SK-N-SH treated with all-trans-retinoic acid at 6 μM for 48 hours (cell line): ENCODE data around the gene TP53BP2.

Experiments used
- ATAC-seq: fragments of 200-7000 bp; cut with Tn5 transposase; 3 replicates; pipeline ENCODE4 v1.9.1; 2020; ENCODE audit warnings: mild to moderate bottlenecking, moderate library complexity
- ARNTL ChIP-seq: fragments of 450-650 bp; formaldehyde crosslinking; IDR thresholded peaks from 2 replicates; pipeline ENCODE4 v1.5.0; 2020; ENCODE audit warnings: low read depth, mild to moderate bottlenecking, moderate library complexity, borderline replicate concordance
- BACH2 ChIP-seq: fragments of 250-450 bp; sonication (Bioruptor Pico); IDR thresholded peaks from 2 replicates; pipeline ENCODE4 v1.9.0; 2021; ENCODE audit warnings: mild to moderate bottlenecking, borderline replicate concordance
- CSDC2 ChIP-seq: fragments of 250-450 bp; sonication (Bioruptor Pico); IDR thresholded peaks from 2 replicates; pipeline ENCODE4 v1.5.0; 2020; ENCODE audit warnings: mild to moderate bottlenecking, moderate library complexity
- ESRRG ChIP-seq: fragments of 250-450 bp; sonication (Bioruptor Pico); IDR thresholded peaks from 2 replicates; pipeline ENCODE4 v1.6.1; 2021; ENCODE audit warnings: mild to moderate bottlenecking
- GLIS3 ChIP-seq: fragments of 250-450 bp; sonication (Bioruptor Pico); IDR thresholded peaks from 2 replicates; pipeline ENCODE4 v1.5.0; 2020; ENCODE audit warnings: mild to moderate bottlenecking, moderate library complexity
- ISL1 ChIP-seq: fragments of 250-450 bp; sonication (Bioruptor Pico); IDR thresholded peaks from 2 replicates; pipeline ENCODE4 v2.1.2; 2022; ENCODE audit warnings: mild to moderate bottlenecking, moderate library complexity
- OSR1 ChIP-seq: fragments of 250-450 bp; sonication (Bioruptor Pico); IDR thresholded peaks from 2 replicates; pipeline ENCODE4 v1.8.0; 2022; ENCODE audit warnings: moderate library complexity, mild to moderate bottlenecking, inconsistent platforms
- SNAI2 ChIP-seq: fragments of 250-450 bp; sonication (Bioruptor Pico); IDR thresholded peaks from 2 replicates; pipeline ENCODE4 v1.5.0; 2020; ENCODE audit warnings: mild to moderate bottlenecking, moderate library complexity
- TCF4 ChIP-seq: fragments of 250-450 bp; sonication (Bioruptor Pico); IDR thresholded peaks from 2 replicates; pipeline ENCODE4 v1.8.0; 2021; ENCODE audit warnings: mild to moderate bottlenecking, moderate library complexity, borderline replicate concordance
- TOX ChIP-seq: fragments of 250-450 bp; sonication (Bioruptor Pico); IDR thresholded peaks from 2 replicates; pipeline ENCODE4 v1.8.0; 2021; ENCODE audit warnings: mild to moderate bottlenecking, moderate library complexity, borderline replicate concordance
- TSHZ2 ChIP-seq: fragments of 250-450 bp; sonication (Bioruptor Pico); IDR thresholded peaks from 2 replicates; pipeline ENCODE4 v1.5.0; 2020; ENCODE audit warnings: mild to moderate bottlenecking, moderate library complexity
- ZC3H10 ChIP-seq: fragments of 250-450 bp; sonication (Bioruptor Pico); IDR thresholded peaks from 2 replicates; pipeline ENCODE4 v1.5.1; 2021; ENCODE audit warnings: mild to moderate bottlenecking, moderate library complexity
- ZFP3 ChIP-seq: fragments of 250-450 bp; sonication (Bioruptor Pico); IDR thresholded peaks from 2 replicates; pipeline ENCODE4 v1.5.0; 2020; ENCODE audit warnings: mild to moderate bottlenecking, moderate library complexity
- ZFP30 ChIP-seq: fragments of 450-650 bp; formaldehyde crosslinking; IDR thresholded peaks from 2 replicates; pipeline ENCODE4 v1.5.0; 2022; ENCODE audit warnings: mild to moderate bottlenecking, moderate library complexity
- ZNF565 ChIP-seq: fragments of 450-650 bp; formaldehyde crosslinking; conservative IDR thresholded peaks from 2 replicates; pipeline ENCODE4 v1.5.0; 2020; ENCODE audit warnings: low read depth, mild to moderate bottlenecking, moderate library complexity
- ZNF70 ChIP-seq: fragments of 450-650 bp; formaldehyde crosslinking; IDR thresholded peaks from 2 replicates; pipeline ENCODE4 v1.5.0; 2020; ENCODE audit warnings: mild to moderate bottlenecking, moderate library complexity
- ZNF8 ChIP-seq: fragments of 450-650 bp; formaldehyde crosslinking; IDR thresholded peaks from 2 replicates; pipeline ENCODE4 v1.5.0; 2020; ENCODE audit warnings: mild to moderate bottlenecking, moderate library complexity
- TF ChIP-seq, protein P1 (sequence below): fragments of 250-450 bp; sonication (Bioruptor Pico); IDR thresholded peaks from 2 replicates; pipeline ENCODE4 v1.5.1; 2020; ENCODE audit warnings: low read depth, mild to moderate bottlenecking, moderate library complexity
- TF ChIP-seq, protein P2 (sequence below): fragments of 250-450 bp; sonication (Bioruptor Pico); IDR thresholded peaks from 2 replicates; pipeline ENCODE4 v1.8.0; 2021; ENCODE audit warnings: low read depth, mild to moderate bottlenecking, moderate library complexity, borderline replicate concordance
- TF ChIP-seq, protein P3 (sequence below): fragments of 250-450 bp; sonication (Bioruptor Pico); IDR thresholded peaks from 2 replicates; pipeline ENCODE4 v1.8.0; 2020; ENCODE audit warnings: mild to moderate bottlenecking, moderate library complexity, borderline replicate concordance

TP53BP2 gene

DNA sequence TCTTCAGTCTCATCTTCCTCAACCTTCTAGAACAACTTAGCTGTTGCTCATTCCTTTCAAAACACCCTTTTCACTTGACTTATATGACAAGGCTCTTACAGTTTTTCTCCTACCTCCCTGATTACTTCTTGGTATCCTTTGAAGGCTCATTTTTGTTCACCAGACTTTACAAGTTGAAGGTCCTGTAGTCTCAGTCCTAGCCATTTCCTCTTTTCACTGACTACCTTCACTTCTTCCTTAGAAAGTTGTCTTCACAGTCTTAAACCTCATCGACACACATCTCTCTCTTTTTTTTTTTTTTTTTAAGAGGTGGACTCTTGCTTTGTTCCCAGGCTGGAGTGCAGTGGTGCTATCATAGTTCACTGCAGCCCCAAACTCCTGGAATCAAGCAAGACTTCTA lies 6.6 kb upstream of the TP53BP2 start:
- TF ChIP-seq BACH2 (CRISPR knock-in tag) (no peak), ZNF8 (CRISPR knock-in tag) (no peak), CSDC2 (CRISPR knock-in tag) (no peak), ZNF565 (CRISPR knock-in tag) (no peak), TOX (CRISPR knock-in tag) (no peak), ZNF70 (no peak), SNAI2 (CRISPR knock-in tag) (no peak), OSR1 (CRISPR knock-in tag) (no peak), ARNTL (CRISPR knock-in tag) (no peak), GLIS3 (CRISPR knock-in tag) (no peak), ZC3H10 (CRISPR knock-in tag) (no peak), ZFP3 (CRISPR knock-in tag) (no peak), ISL1 (no peak), TCF4 (no peak), ESRRG (no peak), TSHZ2 (CRISPR knock-in tag) (no peak)
- TF ChIP-seq, protein P1, sequence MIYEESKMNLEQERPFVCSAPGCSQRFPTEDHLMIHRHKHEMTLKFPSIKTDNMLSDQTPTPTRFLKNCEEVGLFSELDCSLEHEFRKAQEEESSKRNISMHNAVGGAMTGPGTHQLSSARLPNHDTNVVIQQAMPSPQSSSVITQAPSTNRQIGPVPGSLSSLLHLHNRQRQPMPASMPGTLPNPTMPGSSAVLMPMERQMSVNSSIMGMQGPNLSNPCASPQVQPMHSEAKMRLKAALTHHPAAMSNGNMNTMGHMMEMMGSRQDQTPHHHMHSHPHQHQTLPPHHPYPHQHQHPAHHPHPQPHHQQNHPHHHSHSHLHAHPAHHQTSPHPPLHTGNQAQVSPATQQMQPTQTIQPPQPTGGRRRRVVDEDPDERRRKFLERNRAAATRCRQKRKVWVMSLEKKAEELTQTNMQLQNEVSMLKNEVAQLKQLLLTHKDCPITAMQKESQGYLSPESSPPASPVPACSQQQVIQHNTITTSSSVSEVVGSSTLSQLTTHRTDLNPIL = no peak
- TF ChIP-seq, protein P2, sequence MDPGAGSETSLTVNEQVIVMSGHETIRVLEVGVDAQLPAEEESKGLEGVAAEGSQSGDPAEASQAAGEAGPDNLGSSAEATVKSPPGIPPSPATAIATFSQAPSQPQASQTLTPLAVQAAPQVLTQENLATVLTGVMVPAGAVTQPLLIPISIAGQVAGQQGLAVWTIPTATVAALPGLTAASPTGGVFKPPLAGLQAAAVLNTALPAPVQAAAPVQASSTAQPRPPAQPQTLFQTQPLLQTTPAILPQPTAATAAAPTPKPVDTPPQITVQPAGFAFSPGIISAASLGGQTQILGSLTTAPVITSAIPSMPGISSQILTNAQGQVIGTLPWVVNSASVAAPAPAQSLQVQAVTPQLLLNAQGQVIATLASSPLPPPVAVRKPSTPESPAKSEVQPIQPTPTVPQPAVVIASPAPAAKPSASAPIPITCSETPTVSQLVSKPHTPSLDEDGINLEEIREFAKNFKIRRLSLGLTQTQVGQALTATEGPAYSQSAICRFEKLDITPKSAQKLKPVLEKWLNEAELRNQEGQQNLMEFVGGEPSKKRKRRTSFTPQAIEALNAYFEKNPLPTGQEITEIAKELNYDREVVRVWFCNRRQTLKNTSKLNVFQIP = no peak
- TF ChIP-seq, protein P3, sequence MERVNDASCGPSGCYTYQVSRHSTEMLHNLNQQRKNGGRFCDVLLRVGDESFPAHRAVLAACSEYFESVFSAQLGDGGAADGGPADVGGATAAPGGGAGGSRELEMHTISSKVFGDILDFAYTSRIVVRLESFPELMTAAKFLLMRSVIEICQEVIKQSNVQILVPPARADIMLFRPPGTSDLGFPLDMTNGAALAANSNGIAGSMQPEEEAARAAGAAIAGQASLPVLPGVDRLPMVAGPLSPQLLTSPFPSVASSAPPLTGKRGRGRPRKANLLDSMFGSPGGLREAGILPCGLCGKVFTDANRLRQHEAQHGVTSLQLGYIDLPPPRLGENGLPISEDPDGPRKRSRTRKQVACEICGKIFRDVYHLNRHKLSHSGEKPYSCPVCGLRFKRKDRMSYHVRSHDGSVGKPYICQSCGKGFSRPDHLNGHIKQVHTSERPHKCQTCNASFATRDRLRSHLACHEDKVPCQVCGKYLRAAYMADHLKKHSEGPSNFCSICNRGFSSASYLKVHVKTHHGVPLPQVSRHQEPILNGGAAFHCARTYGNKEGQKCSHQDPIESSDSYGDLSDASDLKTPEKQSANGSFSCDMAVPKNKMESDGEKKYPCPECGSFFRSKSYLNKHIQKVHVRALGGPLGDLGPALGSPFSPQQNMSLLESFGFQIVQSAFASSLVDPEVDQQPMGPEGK (CRISPR knock-in tag) = no peak
- TF ChIP-seq, all 23 proteins: peak for 0
- no peak for ATAC-seq

DNA sequence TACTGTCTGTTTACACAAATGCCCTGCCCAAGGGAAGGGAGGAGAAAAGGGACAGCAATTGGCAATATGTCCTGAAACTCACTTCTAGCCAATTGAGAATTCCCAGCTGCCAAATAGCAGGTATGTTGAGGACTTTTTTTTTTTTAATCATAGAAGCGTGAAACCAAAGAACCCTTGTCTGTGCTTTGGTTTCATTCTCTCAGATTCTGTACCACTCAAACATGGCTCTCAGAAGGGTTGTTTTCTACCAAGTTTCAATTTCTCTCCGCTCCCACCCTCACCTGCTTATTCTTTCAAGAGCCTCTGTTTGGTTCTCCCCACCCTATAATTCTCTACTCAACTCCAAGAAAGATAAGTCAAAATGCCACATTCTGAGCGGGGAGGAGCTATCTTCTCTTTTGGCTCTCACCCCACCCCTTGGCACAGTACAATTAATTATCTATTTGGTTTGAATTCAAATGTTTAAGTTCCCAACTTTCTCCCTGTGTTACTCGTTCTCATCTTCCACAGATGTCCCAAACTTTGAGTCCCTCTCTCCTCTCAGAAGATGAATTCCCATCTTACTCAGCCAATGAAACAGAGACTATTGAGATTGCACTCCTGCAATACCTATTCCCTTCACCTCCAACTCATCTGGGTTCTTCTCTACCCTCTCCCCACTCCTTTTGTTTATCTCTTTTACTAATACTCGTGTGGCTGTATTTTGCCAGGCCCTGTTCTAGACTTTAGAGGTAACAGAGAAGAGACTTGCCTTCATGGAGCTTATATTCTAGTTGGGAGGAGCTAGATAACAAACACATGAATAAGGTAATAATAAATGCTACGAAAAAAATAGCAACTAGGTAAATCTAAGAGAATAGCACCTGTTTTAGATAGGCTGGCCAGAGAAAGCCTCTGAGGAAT lies 3.9 kb upstream of the TP53BP2 start:
- no peak for ATAC-seq
- TF ChIP-seq BACH2 (CRISPR knock-in tag) (no peak), ZFP30 (no peak), TSHZ2 (CRISPR knock-in tag) (no peak), ISL1 (no peak)
- TF ChIP-seq, protein P2 = no peak
- TF ChIP-seq, protein P3 (CRISPR knock-in tag) = no peak
- TF ChIP-seq, all 23 proteins: peak for 0
